DOHH2 (cell line): ENCODE data around the gene CD34.

Source experiments
- H3F3A ChIP-seq: fragments of 200-600 bp; sonication (generic), shearing (Covaris generic); 2 replicates; pipeline ENCODE4 v1.6.0; 2016; ENCODE audit warnings: antibody characterized with exemption, mild to moderate bottlenecking; ENCODE audit not compliant: control insufficient read depth, insufficient read depth
- H3K27ac ChIP-seq: fragments of 200-600 bp; sonication (generic); 2 replicates; pipeline ENCODE4 v1.5.1; 2014; ENCODE audit warnings: low read depth, mild to moderate bottlenecking, low read length, moderate library complexity
- H3K27me3 ChIP-seq: fragments of 200-600 bp; sonication (generic); 2 replicates; pipeline ENCODE4 v1.6.1; 2014; ENCODE audit warnings: mild to moderate bottlenecking, low read length, mixed read lengths; ENCODE audit not compliant: control insufficient read depth
- H3K36me3 ChIP-seq: fragments of 200-600 bp; sonication (generic); 2 replicates; pipeline ENCODE4 v1.6.1; 2014; ENCODE audit warnings: mild to moderate bottlenecking, low read length, moderate library complexity, mixed read lengths; ENCODE audit not compliant: control insufficient read depth
- H3K4me1 ChIP-seq: fragments of 200-600 bp; sonication (generic); 2 replicates; pipeline ENCODE4 v1.6.1; 2014; ENCODE audit warnings: mild to moderate bottlenecking, low read length, mixed read lengths; ENCODE audit not compliant: control insufficient read depth
- H3K4me2 ChIP-seq: fragments of 200-600 bp; sonication (generic); 2 replicates; pipeline ENCODE4 v1.6.0; 2014; ENCODE audit warnings: mild to moderate bottlenecking, low read length, moderate library complexity
- H3K4me3 ChIP-seq: fragments of 200-600 bp; sonication (generic); 2 replicates; pipeline ENCODE4 v1.5.1; 2014; ENCODE audit warnings: mild to moderate bottlenecking, low read length, mixed read lengths
- H3K79me2 ChIP-seq: fragments of 200-600 bp; sonication (generic); 2 replicates; pipeline ENCODE4 v1.6.1; 2014; ENCODE audit warnings: mild to moderate bottlenecking, low read length, mixed read lengths; ENCODE audit not compliant: control insufficient read depth
- H3K9me2 ChIP-seq: fragments of 200-600 bp; sonication (generic); replicated peaks from 2 replicates; pipeline ENCODE4 v1.6.1; 2014; ENCODE audit warnings: mild to moderate bottlenecking, low read length, mixed read lengths; ENCODE audit not compliant: control insufficient read depth
- H3K9me3 ChIP-seq: fragments of 200-600 bp; sonication (generic); 2 replicates; pipeline ENCODE4 v1.6.1; 2014; ENCODE audit warnings: antibody characterized with exemption, low read length, mixed read lengths; ENCODE audit not compliant: control insufficient read depth, insufficient read depth
- H4K20me1 ChIP-seq: fragments of 200-600 bp; sonication (generic); 2 replicates; pipeline ENCODE4 v1.6.0; 2014; ENCODE audit warnings: low read depth, mild to moderate bottlenecking, antibody characterized with exemption, low read length, moderate library complexity; ENCODE audit not compliant: control insufficient read depth, insufficient read depth
- EZH2phosphoT487 ChIP-seq: fragments of 200-600 bp; sonication (generic); IDR thresholded peaks from 2 replicates; pipeline ENCODE4 v1.6.1; 2017; ENCODE audit warnings: borderline replicate concordance, mild to moderate bottlenecking, antibody characterized with exemption, low read length, moderate library complexity, mixed read lengths
- TF ChIP-seq, protein P1 (sequence below): fragments of 200-600 bp; sonication (generic); IDR thresholded peaks from one replicate; pipeline ENCODE4 v1.5.1; 2014; ENCODE audit warnings: antibody characterized with exemption, mild to moderate bottlenecking, low read depth, low read length; ENCODE audit not compliant: poor library complexity, severe bottlenecking

Gene CD34

DNA sequence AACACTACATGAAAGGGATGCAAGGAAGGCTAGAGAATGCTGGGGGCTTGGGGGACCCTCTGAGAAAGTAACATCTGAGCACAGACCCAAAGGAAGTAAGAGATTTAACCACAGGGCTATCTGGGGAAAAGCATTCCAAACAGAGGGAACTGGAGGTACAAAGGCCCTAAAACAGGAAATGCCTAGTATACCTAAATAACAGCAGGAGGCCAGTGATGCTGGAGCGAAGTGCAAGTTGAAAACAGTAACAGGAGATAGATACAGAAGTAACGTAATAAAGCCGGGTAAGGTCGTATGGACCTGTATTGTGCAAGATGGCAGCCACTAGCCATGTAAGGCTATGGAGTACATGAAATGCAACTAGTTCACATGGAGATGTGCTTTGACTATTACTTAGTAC is 52.1 kb downstream of the CD34 start:
- no peaks in the 10 kb centered on the region for H3F3A ChIP-seq
- no peaks in the 10 kb centered on the region for H3K27me3 ChIP-seq
- H3K27ac ChIP-seq, result no peak overlapping the region
- no peaks in the 10 kb centered on the region for H4K20me1 ChIP-seq
- H3K4me1 ChIP-seq, result peaks cover 2% of the 10 kb centered on the region
- TF ChIP-seq EZH2phosphoT487, result no peak
- TF ChIP-seq, protein P1, sequence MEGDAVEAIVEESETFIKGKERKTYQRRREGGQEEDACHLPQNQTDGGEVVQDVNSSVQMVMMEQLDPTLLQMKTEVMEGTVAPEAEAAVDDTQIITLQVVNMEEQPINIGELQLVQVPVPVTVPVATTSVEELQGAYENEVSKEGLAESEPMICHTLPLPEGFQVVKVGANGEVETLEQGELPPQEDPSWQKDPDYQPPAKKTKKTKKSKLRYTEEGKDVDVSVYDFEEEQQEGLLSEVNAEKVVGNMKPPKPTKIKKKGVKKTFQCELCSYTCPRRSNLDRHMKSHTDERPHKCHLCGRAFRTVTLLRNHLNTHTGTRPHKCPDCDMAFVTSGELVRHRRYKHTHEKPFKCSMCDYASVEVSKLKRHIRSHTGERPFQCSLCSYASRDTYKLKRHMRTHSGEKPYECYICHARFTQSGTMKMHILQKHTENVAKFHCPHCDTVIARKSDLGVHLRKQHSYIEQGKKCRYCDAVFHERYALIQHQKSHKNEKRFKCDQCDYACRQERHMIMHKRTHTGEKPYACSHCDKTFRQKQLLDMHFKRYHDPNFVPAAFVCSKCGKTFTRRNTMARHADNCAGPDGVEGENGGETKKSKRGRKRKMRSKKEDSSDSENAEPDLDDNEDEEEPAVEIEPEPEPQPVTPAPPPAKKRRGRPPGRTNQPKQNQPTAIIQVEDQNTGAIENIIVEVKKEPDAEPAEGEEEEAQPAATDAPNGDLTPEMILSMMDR, result no peak
- no peak overlapping the region for H3K4me2 ChIP-seq
- H3K4me3 ChIP-seq, result no peak overlapping the region
- H3K79me2 ChIP-seq, result no peaks in the 10 kb centered on the region
- no peaks in the 10 kb centered on the region for H3K9me2 ChIP-seq
- H3K9me3 ChIP-seq, result no peaks in the 10 kb centered on the region
- no peaks in the 10 kb centered on the region; the same call in 1 of the 2 replicates for H3K36me3 ChIP-seq

DNA sequence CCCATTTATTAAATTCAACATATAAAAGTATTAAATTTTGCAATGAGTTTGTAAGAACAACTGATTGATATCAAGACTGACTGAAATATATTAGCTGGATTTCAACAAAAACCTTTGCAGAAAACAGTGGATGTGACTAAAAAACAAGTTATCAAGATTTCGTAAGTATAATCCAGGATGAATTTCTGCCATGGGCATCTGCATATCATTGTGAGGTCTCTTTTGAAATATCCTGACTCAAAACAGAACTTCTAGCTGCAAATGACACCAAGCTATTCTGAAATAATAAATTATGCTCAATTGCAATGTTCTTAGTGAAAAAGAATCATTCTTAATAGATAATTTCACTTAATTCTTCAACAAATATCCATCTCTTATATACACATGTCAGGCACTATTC is 52.6 kb downstream of the CD34 start:
- Histone ChIP-seq H3K27me3 (no peaks in the 10 kb centered on the region), H3K9me3 (no peaks in the 10 kb centered on the region), H3K4me2 (no peak overlapping the region), H3F3A (no peaks in the 10 kb centered on the region), H3K79me2 (no peaks in the 10 kb centered on the region), H3K27ac (no peak overlapping the region), H3K4me1 (no peaks in the 10 kb centered on the region), H3K36me3 (no peaks in the 10 kb centered on the region), H3K9me2 (no peaks in the 10 kb centered on the region), H4K20me1 (no peaks in the 10 kb centered on the region), H3K4me3 (no peak overlapping the region)
- TF ChIP-seq, protein P1, result no peak
- no peak for TF ChIP-seq EZH2phosphoT487

DNA sequence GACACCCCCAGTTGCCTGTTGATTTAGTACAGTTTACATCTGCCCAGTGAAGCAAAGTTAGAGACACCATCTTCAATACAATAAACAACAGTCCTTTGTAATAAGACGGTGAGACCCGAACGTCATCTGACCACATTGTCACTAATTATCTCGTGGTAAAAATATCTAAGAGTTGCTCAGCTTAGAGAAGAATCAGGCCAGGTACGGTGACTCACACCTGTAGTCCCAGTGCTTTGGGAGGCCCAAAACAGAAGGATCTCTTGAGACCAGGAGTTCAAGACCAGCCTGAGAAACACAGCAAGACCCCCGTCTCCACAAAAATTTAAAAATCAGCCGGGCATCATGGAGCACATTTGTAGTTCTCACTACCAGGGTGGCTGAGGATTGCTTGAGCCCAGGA is 53.5 kb downstream of the CD34 start:
- Histone ChIP-seq H4K20me1 (no peaks in the 10 kb centered on the region), H3K4me1 (no peaks in the 10 kb centered on the region), H3K9me2 (no peaks in the 10 kb centered on the region), H3K4me3 (no peak overlapping the region), H3K4me2 (no peak overlapping the region), H3K27me3 (no peaks in the 10 kb centered on the region), H3K9me3 (no peaks in the 10 kb centered on the region), H3K79me2 (no peaks in the 10 kb centered on the region), H3F3A (no peaks in the 10 kb centered on the region), H3K36me3 (no peaks in the 10 kb centered on the region), H3K27ac (no peak overlapping the region)
- no peak for TF ChIP-seq EZH2phosphoT487
- TF ChIP-seq, protein P1, result no peak
